HEK293 (cell line): Measurements from ENCODE around the gene SART1.
A peak's percentile ranks its signal among the peaks of the same experiment; 100 is the strongest.

ENCODE experiments used
- CTCF ChIA-PET: fragments of 350-600 bp; formaldehyde crosslinking; extraction: SDS; loops from one replicate; lab custom pipeline; 2021; ENCODE audit warnings: antibody characterized with exemption; lab: Yijun Ruan, JAX
- POLR2A ChIA-PET: fragments of 300-600 bp; formaldehyde crosslinking; extraction: SDS; loops from one replicate; lab custom pipeline; 2020; ENCODE audit warnings: antibody characterized with exemption, inconsistent platforms; lab: Yijun Ruan, JAX
- H3K27ac ChIP-seq: fragments of 200-500 bp; sonication (Bioruptor generic); 2 replicates; pipeline ENCODE4 v1.5.1; 2014; ENCODE audit warnings: low read depth, low read length, control low read depth, inconsistent platforms; ENCODE audit errors: extremely low read depth
- H3K36me3 ChIP-seq, 2 experiments: fragments of 200-500 bp in 1 of 2; sonication (Bioruptor generic) in 1 of 2; 1 replicate in 1 of 2; 2 replicates in 1 of 2; pipeline ENCODE4 v1.5.1; 2014 to 2017; ENCODE audit warnings: inconsistent platforms in 2 of 2, low read length in 2 of 2; ENCODE audit not compliant: control insufficient read depth in 2 of 2, insufficient read depth in 1 of 2
- H3K4me1 ChIP-seq: fragments of 200-500 bp; sonication (Bioruptor generic); 2 replicates; pipeline ENCODE4 v1.5.1; 2014; ENCODE audit warnings: mild to moderate bottlenecking, low read length, inconsistent platforms; ENCODE audit not compliant: control insufficient read depth, insufficient read depth
- H3K4me3 ChIP-seq: 2 replicates; pipeline ENCODE4 v1.5.1; 2011; ENCODE audit warnings: low read depth, mild to moderate bottlenecking, control low read depth, low read length, moderate library complexity
- H3K9me3 ChIP-seq: fragments of 200-500 bp; sonication (Bioruptor generic); 2 replicates; pipeline ENCODE4 v1.5.1; 2014; ENCODE audit warnings: low read depth, low read length, inconsistent platforms; ENCODE audit not compliant: control insufficient read depth, insufficient read depth
- GLI2 ChIP-seq: fragments of 450-650 bp; formaldehyde crosslinking; IDR thresholded peaks from 2 replicates; pipeline ENCODE4; 2017; ENCODE audit warnings: missing biosample characterization, missing genetic modification characterization, low read depth, borderline replicate concordance
- PRDM10 ChIP-seq: fragments of 450-650 bp; formaldehyde crosslinking; IDR thresholded peaks from 2 replicates; pipeline ENCODE4 v1.5.1; 2016; ENCODE audit warnings: missing biosample characterization, missing genetic modification characterization
- SP2 ChIP-seq: fragments of 450-650 bp; formaldehyde crosslinking; IDR thresholded peaks from 2 replicates; pipeline ENCODE4 v1.5.1; 2016; ENCODE audit warnings: missing biosample characterization, missing genetic modification characterization
- SP3 ChIP-seq: fragments of 450-650 bp; formaldehyde crosslinking; IDR thresholded peaks from 2 replicates; pipeline ENCODE4 v1.5.1; 2016; ENCODE audit warnings: missing biosample characterization, missing genetic modification characterization
- TRIM28 ChIP-seq: IDR thresholded peaks from 2 replicates; pipeline ENCODE4 v1.6.1; 2011; ENCODE audit warnings: low read length, control low read depth, borderline replicate concordance
- WT1 ChIP-seq: fragments of 450-650 bp; formaldehyde crosslinking; IDR thresholded peaks from 2 replicates; pipeline ENCODE4 v1.5.1; 2016; ENCODE audit warnings: missing biosample characterization, missing genetic modification characterization
- ZEB2 ChIP-seq: fragments of 450-650 bp; formaldehyde crosslinking; IDR thresholded peaks from 2 replicates; pipeline ENCODE4 v1.5.1; 2016; ENCODE audit warnings: missing biosample characterization, missing genetic modification characterization
- ZNF121 ChIP-seq: fragments of 450-650 bp; formaldehyde crosslinking; IDR thresholded peaks from 2 replicates; pipeline ENCODE4 v1.5.1; 2016; ENCODE audit warnings: missing biosample characterization, missing genetic modification characterization
- ZNF138 ChIP-seq: fragments of 450-650 bp; formaldehyde crosslinking; IDR thresholded peaks from 2 replicates; pipeline ENCODE4 v1.5.1; 2016; ENCODE audit warnings: missing biosample characterization, missing genetic modification characterization, borderline replicate concordance
- ZNF362 ChIP-seq: fragments of 450-650 bp; formaldehyde crosslinking; IDR thresholded peaks from 2 replicates; pipeline ENCODE4 v1.5.1; 2016; ENCODE audit warnings: missing biosample characterization, missing genetic modification characterization
- ZNF391 ChIP-seq: fragments of 450-650 bp; formaldehyde crosslinking; IDR thresholded peaks from 2 replicates; pipeline ENCODE4 v1.5.1; 2016; ENCODE audit warnings: low read depth, missing biosample characterization, missing genetic modification characterization, borderline replicate concordance
- ZNF416 ChIP-seq: fragments of 450-650 bp; formaldehyde crosslinking; IDR thresholded peaks from 2 replicates; pipeline ENCODE4 v1.5.1; 2016; ENCODE audit warnings: missing biosample characterization, missing genetic modification characterization
- ZNF510 ChIP-seq: fragments of 450-650 bp; formaldehyde crosslinking; IDR thresholded peaks from 2 replicates; pipeline ENCODE4 v1.5.1; 2018; ENCODE audit warnings: mild to moderate bottlenecking, missing genetic modification characterization, missing biosample characterization; ENCODE audit not compliant: insufficient replicate concordance
- ZNF514 ChIP-seq: fragments of 450-650 bp; formaldehyde crosslinking; IDR thresholded peaks from 2 replicates; pipeline ENCODE4 v1.5.1; 2016; ENCODE audit warnings: missing biosample characterization, missing genetic modification characterization
- ZNF548 ChIP-seq: fragments of 450-650 bp; formaldehyde crosslinking; IDR thresholded peaks from 2 replicates; pipeline ENCODE4 v1.5.1; 2016; ENCODE audit warnings: missing biosample characterization, missing genetic modification characterization
- ZNF561 ChIP-seq: fragments of 450-650 bp; IDR thresholded peaks from 2 replicates; pipeline ENCODE4 v1.5.1; 2018; ENCODE audit warnings: missing biosample characterization, missing genetic modification characterization, borderline replicate concordance
- ZNF623 ChIP-seq: fragments of 450-650 bp; formaldehyde crosslinking; IDR thresholded peaks from 2 replicates; pipeline ENCODE4 v1.5.1; 2016; ENCODE audit warnings: missing biosample characterization, missing genetic modification characterization
- ZNF664 ChIP-seq: fragments of 450-650 bp; formaldehyde crosslinking; IDR thresholded peaks from 2 replicates; pipeline ENCODE4 v1.5.1; 2016; ENCODE audit warnings: missing biosample characterization, missing genetic modification characterization
- ZNF670 ChIP-seq: fragments of 450-650 bp; formaldehyde crosslinking; IDR thresholded peaks from 2 replicates; pipeline ENCODE4 v1.5.1; 2016; ENCODE audit warnings: missing biosample characterization, missing genetic modification characterization, low read depth
- ZNF677 ChIP-seq: fragments of 450-650 bp; IDR thresholded peaks from 2 replicates; pipeline ENCODE4 v1.5.0; 2018; ENCODE audit warnings: missing biosample characterization, mild to moderate bottlenecking, missing genetic modification characterization, moderate library complexity
- ZNF776 ChIP-seq: fragments of 450-650 bp; formaldehyde crosslinking; IDR thresholded peaks from 2 replicates; pipeline ENCODE4 v1.5.0; 2017; ENCODE audit warnings: missing biosample characterization, missing genetic modification characterization, borderline replicate concordance
- TF ChIP-seq, protein P1 (sequence below): fragments of 450-650 bp; formaldehyde crosslinking; conservative IDR thresholded peaks from 2 replicates; pipeline ENCODE4 v1.5.1; 2016; ENCODE audit warnings: low read depth, missing biosample characterization, missing genetic modification characterization
- TF ChIP-seq, protein P2 (sequence below): fragments of 450-650 bp; IDR thresholded peaks from 2 replicates; pipeline ENCODE4 v1.5.1; 2018; ENCODE audit warnings: missing biosample characterization, mild to moderate bottlenecking, missing genetic modification characterization

SART1 gene

DNA sequence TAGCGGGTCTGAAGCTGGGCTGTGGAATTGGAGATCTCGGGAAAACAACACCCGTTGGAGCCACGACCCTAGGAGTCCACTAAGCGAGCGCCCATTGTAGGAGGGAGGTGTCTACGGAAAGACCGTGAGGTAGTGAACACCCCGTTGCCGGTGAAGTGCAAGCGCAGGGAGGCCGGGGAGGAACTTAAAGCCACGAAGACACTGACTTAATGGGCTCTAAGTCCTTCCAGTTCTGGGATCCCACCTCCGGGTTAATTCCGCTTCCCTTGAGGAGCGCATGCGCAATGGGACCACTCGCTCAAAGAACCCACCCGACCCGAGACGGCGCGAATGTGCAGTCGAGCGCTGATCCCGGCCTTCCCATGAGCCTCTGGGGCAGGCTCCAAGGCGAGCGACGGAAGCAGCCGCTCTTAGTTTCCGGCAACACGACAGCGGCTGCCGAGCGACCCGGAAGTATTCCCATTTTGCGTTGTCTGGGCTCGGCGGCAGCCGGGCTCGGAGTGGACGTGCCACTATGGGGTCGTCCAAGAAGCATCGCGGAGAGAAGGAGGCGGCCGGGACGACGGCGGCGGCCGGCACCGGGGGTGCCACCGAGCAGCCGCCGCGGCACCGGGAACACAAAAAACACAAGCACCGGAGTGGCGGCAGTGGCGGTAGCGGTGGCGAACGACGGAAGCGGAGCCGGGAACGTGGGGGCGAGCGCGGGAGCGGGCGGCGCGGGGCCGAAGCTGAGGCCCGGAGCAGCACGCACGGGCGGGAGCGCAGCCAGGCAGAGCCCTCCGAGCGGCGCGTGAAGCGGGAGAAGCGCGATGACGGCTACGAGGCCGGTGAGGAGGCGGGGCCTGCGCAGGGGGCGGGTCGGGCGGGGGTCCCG lies at the start of gene SART1 (continued):
- TF ChIP-seq PRDM10 (tag by site-specific recombination) (peak; percentile 93), ZNF362 (no peak), ZNF121 (no peak), WT1 (0 out of 2 replicates have a peak, but pooled peaks have one; percentile 1), ZNF548 (tag by site-specific recombination) (no peak), ZEB2 (tag by site-specific recombination) (peak; percentile 65), ZNF416 (tag by site-specific recombination) (no peak), ZNF664 (tag by site-specific recombination) (no peak), ZNF677 (no peak), ZNF510 (no peak), SP2 (tag by site-specific recombination) (peak; percentile 88), ZNF623 (tag by site-specific recombination) (no peak), ZNF776 (tag by site-specific recombination) (no peak)
- TF ChIP-seq, protein P1, sequence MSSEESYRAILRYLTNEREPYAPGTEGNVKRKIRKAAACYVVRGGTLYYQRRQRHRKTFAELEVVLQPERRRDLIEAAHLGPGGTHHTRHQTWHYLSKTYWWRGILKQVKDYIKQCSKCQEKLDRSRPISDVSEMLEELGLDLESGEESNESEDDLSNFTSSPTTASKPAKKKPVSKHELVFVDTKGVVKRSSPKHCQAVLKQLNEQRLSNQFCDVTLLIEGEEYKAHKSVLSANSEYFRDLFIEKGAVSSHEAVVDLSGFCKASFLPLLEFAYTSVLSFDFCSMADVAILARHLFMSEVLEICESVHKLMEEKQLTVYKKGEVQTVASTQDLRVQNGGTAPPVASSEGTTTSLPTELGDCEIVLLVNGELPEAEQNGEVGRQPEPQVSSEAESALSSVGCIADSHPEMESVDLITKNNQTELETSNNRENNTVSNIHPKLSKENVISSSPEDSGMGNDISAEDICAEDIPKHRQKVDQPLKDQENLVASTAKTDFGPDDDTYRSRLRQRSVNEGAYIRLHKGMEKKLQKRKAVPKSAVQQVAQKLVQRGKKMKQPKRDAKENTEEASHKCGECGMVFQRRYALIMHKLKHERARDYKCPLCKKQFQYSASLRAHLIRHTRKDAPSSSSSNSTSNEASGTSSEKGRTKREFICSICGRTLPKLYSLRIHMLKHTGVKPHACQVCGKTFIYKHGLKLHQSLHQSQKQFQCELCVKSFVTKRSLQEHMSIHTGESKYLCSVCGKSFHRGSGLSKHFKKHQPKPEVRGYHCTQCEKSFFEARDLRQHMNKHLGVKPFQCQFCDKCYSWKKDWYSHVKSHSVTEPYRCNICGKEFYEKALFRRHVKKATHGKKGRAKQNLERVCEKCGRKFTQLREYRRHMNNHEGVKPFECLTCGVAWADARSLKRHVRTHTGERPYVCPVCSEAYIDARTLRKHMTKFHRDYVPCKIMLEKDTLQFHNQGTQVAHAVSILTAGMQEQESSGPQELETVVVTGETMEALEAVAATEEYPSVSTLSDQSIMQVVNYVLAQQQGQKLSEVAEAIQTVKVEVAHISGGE (tag by site-specific recombination), result peak; percentile 95

DNA sequence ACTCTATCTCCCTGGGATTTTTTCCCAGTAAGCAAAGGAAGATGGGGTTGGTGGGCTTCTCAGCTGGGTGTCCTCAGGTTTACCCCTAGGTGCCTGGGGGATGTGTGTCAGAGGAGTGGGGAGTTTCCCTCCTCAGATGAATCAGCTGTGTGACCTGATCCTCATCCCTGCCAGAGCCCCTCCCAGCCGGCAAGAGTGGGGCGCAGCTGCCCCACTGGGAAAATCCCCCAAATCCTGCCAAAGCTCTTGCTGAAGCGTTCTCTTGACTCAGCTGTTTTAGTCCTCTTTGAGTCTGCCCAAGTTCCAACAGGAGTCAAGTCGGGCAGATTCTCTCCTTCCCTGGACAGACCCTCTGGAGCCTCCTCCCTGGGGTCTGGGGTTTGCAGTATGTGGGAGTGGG lies 48.7 kb upstream of the SART1 start:
- no peak overlapping the region for H3K4me3 ChIP-seq
- ChIA-PET CTCF (interaction anchor here (0.6 to 11.8 kb wide), 4 partner anchors 11 to 344 kb away, joined by 3 to 189 read pairs (median 6); partner anchors contain the start of genes CCDC85B and FIBP), POLR2A (interaction anchor here (2.0 to 2.2 kb wide), 2 partner anchors 22 to 24 kb away, joined by 14 to 16 read pairs; partner anchors contain the start of genes CCDC85B and FIBP)
- H3K36me3 ChIP-seq, result no peaks in the 10 kb centered on the region
- no peaks in the 10 kb centered on the region; the same call in 1 of the 2 replicates for H3K4me1 ChIP-seq
- no peaks in the 10 kb centered on the region for H3K9me3 ChIP-seq
- TF ChIP-seq ZNF514 (no peak), SP3 (tag by site-specific recombination) (no peak), ZNF138 (no peak), ZNF670 (tag by site-specific recombination) (no peak), ZNF391 (tag by site-specific recombination) (no peak), GLI2 (no peak), ZNF561 (tag by site-specific recombination) (no peak), TRIM28 (no peak)
- TF ChIP-seq, protein P2, sequence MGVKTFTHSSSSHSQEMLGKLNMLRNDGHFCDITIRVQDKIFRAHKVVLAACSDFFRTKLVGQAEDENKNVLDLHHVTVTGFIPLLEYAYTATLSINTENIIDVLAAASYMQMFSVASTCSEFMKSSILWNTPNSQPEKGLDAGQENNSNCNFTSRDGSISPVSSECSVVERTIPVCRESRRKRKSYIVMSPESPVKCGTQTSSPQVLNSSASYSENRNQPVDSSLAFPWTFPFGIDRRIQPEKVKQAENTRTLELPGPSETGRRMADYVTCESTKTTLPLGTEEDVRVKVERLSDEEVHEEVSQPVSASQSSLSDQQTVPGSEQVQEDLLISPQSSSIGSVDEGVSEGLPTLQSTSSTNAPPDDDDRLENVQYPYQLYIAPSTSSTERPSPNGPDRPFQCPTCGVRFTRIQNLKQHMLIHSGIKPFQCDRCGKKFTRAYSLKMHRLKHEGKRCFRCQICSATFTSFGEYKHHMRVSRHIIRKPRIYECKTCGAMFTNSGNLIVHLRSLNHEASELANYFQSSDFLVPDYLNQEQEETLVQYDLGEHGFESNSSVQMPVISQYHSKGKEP (tag by site-specific recombination), result no peak
- TF ChIP-seq, all 188 proteins: peak for 0
- H3K27ac ChIP-seq, result no peak overlapping the region
